Stimulated activated CD4-positive, alpha-beta T cell treated with anti-CD3 and anti-CD28 coated beads, Interleukin-1b, Interleukin-23, amount 100 ng/mL, for 48 hours (primary cell): ENCODE results near the gene PSORS1C1.
"Not testable (repeated sequence)": the region's sequence is repeated elsewhere in the genome, so short reads cannot be mapped to it uniquely, and the experiment has no call there.

ENCODE experiments used
- DNase-seq: peaks from one replicate; pipeline ENCODE4 v3.0.0-alpha.2; 2020

The PSORS1C1 gene

GRCh38 chr6:31161216-31162126, 46.9 kb downstream of the PSORS1C1 start:
- DNase-seq, result no peak

- no peak for DNase-seq
These were observed 48.0 kb downstream of the PSORS1C1 start for GRCh38 chr6:31162463-31163165.

GRCh38 chr6:31163922-31164321, 49.3 kb downstream of the PSORS1C1 start:
- no peak for DNase-seq

- not testable (repeated sequence) for DNase-seq
These were observed 50.0 kb downstream of the PSORS1C1 start for GRCh38 chr6:31164475-31165063.

GRCh38 chr6:31165064-31165832, 50.6 kb downstream of the PSORS1C1 start:
- DNase-seq, result not testable (repeated sequence)

- DNase-seq, result no peak
These were observed 51.4 kb downstream of the PSORS1C1 start for GRCh38 chr6:31165986-31166385.

GRCh38 chr6:31168606-31169005, 54.0 kb downstream of the PSORS1C1 start:
- DNase-seq, result no peak

- DNase-seq, result no peak
These were observed 54.7 kb downstream of the PSORS1C1 start for GRCh38 chr6:31169123-31169857.

- DNase-seq, result not testable (repeated sequence)
These were observed 55.4 kb downstream of the PSORS1C1 start for GRCh38 chr6:31169858-31170599.

- no peak for DNase-seq
These were observed 55.9 kb downstream of the PSORS1C1 start, which contains the start of gene POU5F1 for GRCh38 chr6:31170600-31170881. TSS of gene POU5F1 (minus strand) at chr6:31170682. CDS start at chr6:31170620, 62 bp downstream.

GRCh38 chr6:31170987-31171671, 56.5 kb downstream of the PSORS1C1 start:
- no peak for DNase-seq

- DNase-seq, result no peak
These were observed 57.6 kb downstream of the PSORS1C1 start for GRCh38 chr6:31171931-31172905.

GRCh38 chr6:31172973-31173384, 58.4 kb downstream of the PSORS1C1 start:
- no peak for DNase-seq

GRCh38 chr6:31173406-31173805, 58.8 kb downstream of the PSORS1C1 start:
- DNase-seq, result no peak

GRCh38 chr6:31174378-31174777, 59.8 kb downstream of the PSORS1C1 start:
- no peak for DNase-seq

- no peak for DNase-seq
These were observed 61.4 kb downstream of the PSORS1C1 start for GRCh38 chr6:31175971-31176370.

- no peak for DNase-seq
These were observed 63.8 kb downstream of the PSORS1C1 start for GRCh38 chr6:31178143-31179041.

- no peak for DNase-seq
These were observed 64.4 kb downstream of the PSORS1C1 start for GRCh38 chr6:31179042-31179386.

GRCh38 chr6:31179896-31180295, 65.3 kb downstream of the PSORS1C1 start:
- no peak for DNase-seq
